Stimulated activated memory B cell treated with anti-CD40 and anti-IgM and Interleukin-4, amounts not matched to agents 10 μg/mL and 1 μg/mL and 100 μg/mL, for 72 hours (primary cell): Measurements from ENCODE around the gene POU2F1.

Source experiments
- ATAC-seq: fragments of 150-1000 bp; cut with Tn5 transposase; 2 replicates; pipeline ENCODE4 v1.10.0; 2021
- H3K27ac Mint-ChIP-seq: one replicate; pipeline ENCODE4 v1.8.0; 2022; ENCODE audit warnings: mild to moderate bottlenecking, mixed read lengths
- H3K27me3 Mint-ChIP-seq: one replicate; pipeline ENCODE4 v1.8.0; 2022; ENCODE audit warnings: mixed read lengths
- H3K36me3 Mint-ChIP-seq: one replicate; pipeline ENCODE4 v1.8.0; 2022; ENCODE audit warnings: mixed read lengths
- H3K4me1 Mint-ChIP-seq: one replicate; pipeline ENCODE4 v1.8.0; 2022; ENCODE audit warnings: mixed read lengths
- H3K4me3 Mint-ChIP-seq: one replicate; pipeline ENCODE4 v1.8.0; 2022; ENCODE audit warnings: mild to moderate bottlenecking, moderate library complexity, mixed read lengths
- H3K9me3 Mint-ChIP-seq: one replicate; pipeline ENCODE4 v1.8.0; 2022; ENCODE audit warnings: mixed read lengths

The POU2F1 gene

DNA sequence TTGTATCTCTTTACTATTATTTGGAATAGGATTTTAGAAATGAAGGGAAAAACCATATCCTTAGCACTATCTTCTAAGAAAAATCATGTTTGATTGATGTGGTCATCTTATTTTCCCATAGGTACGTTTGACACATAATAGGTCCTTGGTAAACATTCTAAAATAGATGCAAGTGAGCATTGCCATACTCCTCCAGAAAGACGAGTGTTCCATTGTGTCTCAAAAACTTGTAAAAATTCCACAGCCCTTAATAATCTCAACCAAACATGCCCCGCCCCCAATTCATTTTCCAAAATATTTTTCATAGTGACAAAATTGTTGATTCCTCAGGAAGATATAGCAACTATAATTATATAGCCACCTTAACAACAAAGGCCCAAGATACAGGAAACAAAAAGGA lies 184.2 kb downstream of the POU2F1 start:
- H3K27me3 Mint-ChIP-seq, result no peaks in the 10 kb centered on the region
- peaks cover 6% of the 10 kb centered on the region for H3K4me1 Mint-ChIP-seq
- peaks cover 43% of the 10 kb centered on the region for H3K36me3 Mint-ChIP-seq
- ATAC-seq, result no peak
- H3K9me3 Mint-ChIP-seq, result no peaks in the 10 kb centered on the region
- no peak overlapping the region for H3K4me3 Mint-ChIP-seq
- H3K27ac Mint-ChIP-seq, result no peak overlapping the region

DNA sequence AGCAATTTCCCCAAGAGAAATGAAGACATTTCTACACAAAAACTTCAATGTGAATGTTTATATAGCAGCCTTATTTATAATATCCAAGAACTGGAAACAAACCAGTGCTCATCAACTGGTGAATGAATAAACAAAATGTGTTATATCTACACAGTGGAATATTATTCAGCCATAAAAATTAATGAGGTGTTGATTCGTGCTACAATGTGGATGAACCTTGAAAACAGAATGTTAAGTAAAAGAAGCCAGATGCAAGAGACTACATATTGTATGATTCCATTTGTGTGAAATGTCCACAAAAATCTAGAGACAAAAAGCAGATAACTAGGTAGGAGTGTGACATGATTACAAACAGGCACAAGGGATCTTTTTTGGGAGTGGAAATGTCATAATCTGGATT lies 187.7 kb downstream of the POU2F1 start:
- no peak overlapping the region for H3K4me3 Mint-ChIP-seq
- H3K36me3 Mint-ChIP-seq, result peaks cover 49% of the 10 kb centered on the region
- peak overlapping the region; percentile 29 for H3K27ac Mint-ChIP-seq
- ATAC-seq, result no peak
- H3K4me1 Mint-ChIP-seq, result peaks cover 18% of the 10 kb centered on the region
- H3K27me3 Mint-ChIP-seq, result no peaks in the 10 kb centered on the region
- no peaks in the 10 kb centered on the region for H3K9me3 Mint-ChIP-seq

DNA sequence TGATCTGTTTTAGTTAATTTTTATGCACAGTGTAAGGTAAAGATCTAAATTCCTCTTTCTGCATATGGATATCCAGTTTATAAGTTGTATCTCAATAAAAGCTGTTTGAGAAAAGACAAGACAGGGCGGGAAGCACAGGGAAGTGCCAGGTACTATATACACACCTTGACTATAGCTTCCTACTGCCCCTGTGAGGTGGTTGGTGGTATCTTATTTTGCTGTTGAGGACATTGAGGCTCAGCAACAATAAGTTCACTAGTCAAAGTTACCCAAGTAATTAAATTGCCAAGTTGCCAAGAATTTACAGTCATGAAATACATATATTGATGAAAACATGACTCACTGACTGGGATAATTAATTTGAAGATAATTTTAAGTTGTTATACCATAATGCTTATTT lies 188.5 kb downstream of the POU2F1 start:
- Mint-ChIP-seq H3K27ac (peak overlapping the region; percentile 29), H3K4me3 (no peak overlapping the region)
- ATAC-seq, result no peak

DNA sequence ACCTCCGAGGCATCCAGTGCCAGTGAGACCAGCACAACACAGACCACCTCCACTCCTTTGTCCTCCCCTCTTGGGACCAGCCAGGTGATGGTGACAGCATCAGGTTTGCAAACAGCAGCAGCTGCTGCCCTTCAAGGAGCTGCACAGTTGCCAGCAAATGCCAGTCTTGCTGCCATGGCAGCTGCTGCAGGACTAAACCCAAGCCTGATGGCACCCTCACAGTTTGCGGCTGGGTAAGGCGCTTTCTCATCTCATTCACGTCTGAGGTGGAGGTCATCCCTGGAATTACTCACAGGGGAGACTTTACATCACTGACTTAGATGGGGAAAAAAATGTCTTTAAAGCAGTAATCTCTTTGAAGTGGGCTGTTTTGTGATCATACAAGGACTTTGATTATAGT lies 191.4 kb downstream of the POU2F1 start:
- Mint-ChIP-seq H3K27ac (peak overlapping the region; percentile 14), H3K4me3 (no peak overlapping the region), H3K36me3 (peaks cover 33% of the 10 kb centered on the region), H3K9me3 (no peaks in the 10 kb centered on the region), H3K27me3 (no peaks in the 10 kb centered on the region), H3K4me1 (peaks cover 27% of the 10 kb centered on the region)
- ATAC-seq, result no peak

More for the DNA sequence above, 188.5 kb downstream of the POU2F1 start:
- Mint-ChIP-seq H3K4me1 (peaks cover 21% of the 10 kb centered on the region), H3K36me3 (peaks cover 41% of the 10 kb centered on the region), H3K9me3 (no peaks in the 10 kb centered on the region), H3K27me3 (no peaks in the 10 kb centered on the region)

DNA sequence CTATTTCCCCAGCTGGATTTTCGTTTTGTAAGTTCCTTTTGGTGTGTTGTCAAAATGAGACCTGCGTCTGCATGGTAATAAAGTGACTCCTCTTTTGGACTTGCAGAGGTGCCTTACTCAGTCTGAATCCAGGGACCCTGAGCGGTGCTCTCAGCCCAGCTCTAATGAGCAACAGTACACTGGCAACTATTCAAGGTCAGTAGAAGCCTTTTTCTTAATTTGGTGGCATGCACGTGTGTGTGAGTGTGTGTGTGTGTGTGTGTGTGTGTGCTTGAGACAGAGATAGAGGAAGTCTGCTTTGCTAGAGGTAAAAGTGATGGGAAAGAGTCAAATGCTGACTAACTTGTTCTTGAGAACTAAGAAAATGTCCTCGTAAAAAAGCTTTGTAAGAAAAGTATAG lies 192.2 kb downstream of the POU2F1 start:
- H3K36me3 Mint-ChIP-seq, result peaks cover 36% of the 10 kb centered on the region
- peaks cover 35% of the 10 kb centered on the region for H3K4me1 Mint-ChIP-seq
- H3K27ac Mint-ChIP-seq, result peak overlapping the region; percentile 14
- no peaks in the 10 kb centered on the region for H3K27me3 Mint-ChIP-seq
- H3K4me3 Mint-ChIP-seq, result no peak overlapping the region
- ATAC-seq, result peak; percentile 41
- no peaks in the 10 kb centered on the region for H3K9me3 Mint-ChIP-seq

DNA sequence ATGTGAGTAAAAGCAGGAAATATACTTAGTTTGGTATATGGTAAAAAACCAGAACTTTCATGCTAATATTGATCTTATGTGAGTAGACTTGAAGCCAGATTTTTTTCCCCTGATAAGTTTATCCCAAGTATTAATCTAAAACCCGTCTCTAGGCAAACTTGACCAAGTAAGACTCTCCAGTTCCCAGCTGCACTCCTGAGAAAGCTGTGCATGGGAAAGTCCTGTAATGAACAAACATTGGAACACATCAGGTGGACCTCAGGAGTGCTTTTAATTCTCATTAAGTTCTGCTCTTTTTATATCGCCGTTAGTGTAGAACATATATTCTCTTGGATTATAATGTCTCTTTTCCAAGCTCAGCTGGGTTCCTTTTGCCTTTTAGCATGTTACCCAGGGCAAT lies 192.6 kb downstream of the POU2F1 start:
- Mint-ChIP-seq H3K36me3 (peaks cover 36% of the 10 kb centered on the region), H3K27ac (peak overlapping the region; percentile 14), H3K27me3 (no peaks in the 10 kb centered on the region), H3K4me3 (no peak overlapping the region), H3K9me3 (no peaks in the 10 kb centered on the region), H3K4me1 (peaks cover 40% of the 10 kb centered on the region)
- no peak for ATAC-seq

DNA sequence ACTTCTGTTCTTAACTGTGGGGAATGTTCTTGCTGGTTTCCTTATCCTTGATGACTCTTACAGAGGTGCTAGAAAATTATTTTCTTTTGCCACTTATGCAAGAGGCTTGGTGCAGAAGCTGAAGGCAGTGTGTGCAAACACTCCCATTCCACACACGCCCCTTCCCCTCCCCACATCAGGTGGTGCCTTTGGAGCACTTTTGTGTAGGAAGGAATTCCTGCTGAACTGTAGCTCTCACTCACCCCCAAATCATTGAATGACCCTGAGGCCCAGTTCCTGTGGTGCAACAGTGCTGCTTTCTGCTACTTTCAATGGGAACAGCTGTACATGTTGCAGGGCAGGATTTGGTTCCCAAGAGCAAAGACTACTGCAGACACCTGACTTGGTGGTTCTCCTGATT lies 195.8 kb downstream of the POU2F1 start:
- Mint-ChIP-seq H3K9me3 (no peaks in the 10 kb centered on the region), H3K27me3 (no peaks in the 10 kb centered on the region), H3K4me3 (no peak overlapping the region), H3K27ac (peak overlapping the region; percentile 54), H3K4me1 (peaks cover 41% of the 10 kb centered on the region), H3K36me3 (peaks cover 25% of the 10 kb centered on the region)
- ATAC-seq, result no peak

DNA sequence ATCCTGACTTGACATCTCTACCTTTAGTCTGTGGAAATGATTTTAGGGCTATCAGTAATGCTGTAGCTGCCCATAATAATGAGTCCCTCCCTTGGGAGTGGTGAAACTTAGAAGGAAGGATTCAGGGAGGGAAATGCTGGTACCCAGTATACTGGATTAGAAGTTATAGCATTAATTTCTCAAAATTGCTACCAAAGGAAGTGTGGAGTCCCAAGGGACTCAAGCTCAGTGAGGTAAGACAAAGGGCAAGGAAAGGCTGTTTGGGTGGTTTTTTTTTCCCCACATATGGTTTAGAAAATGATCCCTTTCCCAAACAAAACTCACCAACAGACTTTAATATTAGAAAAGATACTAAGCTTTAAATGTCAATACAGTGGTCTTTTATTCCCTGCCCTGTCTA lies 197.7 kb downstream of the POU2F1 start:
- H3K4me1 Mint-ChIP-seq, result peaks cover 24% of the 10 kb centered on the region
- H3K27ac Mint-ChIP-seq, result peak overlapping the region; percentile 64
- H3K9me3 Mint-ChIP-seq, result no peaks in the 10 kb centered on the region
- peak overlapping the region; percentile 23 for H3K4me3 Mint-ChIP-seq
- peaks cover 26% of the 10 kb centered on the region for H3K36me3 Mint-ChIP-seq
- H3K27me3 Mint-ChIP-seq, result no peaks in the 10 kb centered on the region
- no peak for ATAC-seq

DNA sequence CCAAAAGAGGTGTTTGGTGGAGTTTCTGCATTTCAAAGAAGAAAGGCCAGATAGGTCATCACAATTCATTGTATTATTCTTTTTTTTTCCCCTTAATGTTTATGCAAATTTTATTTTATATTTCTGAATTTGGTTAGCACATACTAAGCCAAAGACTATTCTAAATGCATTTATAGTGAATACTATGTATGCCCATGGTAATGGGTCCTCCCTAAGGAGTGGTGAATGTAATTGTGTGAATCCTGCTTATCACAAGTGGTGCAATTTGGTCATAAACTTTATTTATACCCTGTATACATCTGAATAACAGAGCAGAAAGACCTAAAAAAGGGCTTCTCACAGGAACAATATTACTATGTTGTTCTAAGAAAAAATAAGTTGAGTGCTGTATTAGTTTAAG lies 198.6 kb downstream of the POU2F1 start:
- Mint-ChIP-seq H3K9me3 (no peaks in the 10 kb centered on the region), H3K4me1 (peaks cover 22% of the 10 kb centered on the region), H3K36me3 (peaks cover 27% of the 10 kb centered on the region), H3K4me3 (no peak overlapping the region), H3K27me3 (no peaks in the 10 kb centered on the region), H3K27ac (no peak overlapping the region)
- ATAC-seq, result no peak

DNA sequence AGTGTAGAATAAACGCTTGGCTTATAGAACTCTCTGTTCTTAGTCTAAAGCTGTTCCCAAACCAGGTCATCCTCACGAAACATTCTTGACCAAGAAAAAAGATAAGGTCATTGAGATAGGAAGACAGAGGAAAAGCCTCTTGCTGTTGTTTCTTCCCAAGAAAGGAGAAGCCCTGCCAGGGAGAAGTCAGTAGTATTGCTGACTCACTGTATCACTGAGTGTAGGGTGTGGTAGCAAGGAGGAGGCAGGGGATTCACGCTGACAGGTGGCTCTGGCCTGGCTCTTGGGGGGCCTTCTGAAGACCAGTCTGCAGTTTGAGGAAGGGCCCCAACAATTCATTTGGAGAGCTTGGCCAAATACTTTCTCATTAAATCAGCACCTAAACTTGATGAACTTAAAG lies 199.8 kb downstream of the POU2F1 start:
- H3K27me3 Mint-ChIP-seq, result no peaks in the 10 kb centered on the region
- peaks cover 22% of the 10 kb centered on the region for H3K4me1 Mint-ChIP-seq
- H3K4me3 Mint-ChIP-seq, result no peak overlapping the region
- peaks cover 25% of the 10 kb centered on the region for H3K36me3 Mint-ChIP-seq
- no peaks in the 10 kb centered on the region for H3K9me3 Mint-ChIP-seq
- no peak overlapping the region for H3K27ac Mint-ChIP-seq
- ATAC-seq, result no peak

DNA sequence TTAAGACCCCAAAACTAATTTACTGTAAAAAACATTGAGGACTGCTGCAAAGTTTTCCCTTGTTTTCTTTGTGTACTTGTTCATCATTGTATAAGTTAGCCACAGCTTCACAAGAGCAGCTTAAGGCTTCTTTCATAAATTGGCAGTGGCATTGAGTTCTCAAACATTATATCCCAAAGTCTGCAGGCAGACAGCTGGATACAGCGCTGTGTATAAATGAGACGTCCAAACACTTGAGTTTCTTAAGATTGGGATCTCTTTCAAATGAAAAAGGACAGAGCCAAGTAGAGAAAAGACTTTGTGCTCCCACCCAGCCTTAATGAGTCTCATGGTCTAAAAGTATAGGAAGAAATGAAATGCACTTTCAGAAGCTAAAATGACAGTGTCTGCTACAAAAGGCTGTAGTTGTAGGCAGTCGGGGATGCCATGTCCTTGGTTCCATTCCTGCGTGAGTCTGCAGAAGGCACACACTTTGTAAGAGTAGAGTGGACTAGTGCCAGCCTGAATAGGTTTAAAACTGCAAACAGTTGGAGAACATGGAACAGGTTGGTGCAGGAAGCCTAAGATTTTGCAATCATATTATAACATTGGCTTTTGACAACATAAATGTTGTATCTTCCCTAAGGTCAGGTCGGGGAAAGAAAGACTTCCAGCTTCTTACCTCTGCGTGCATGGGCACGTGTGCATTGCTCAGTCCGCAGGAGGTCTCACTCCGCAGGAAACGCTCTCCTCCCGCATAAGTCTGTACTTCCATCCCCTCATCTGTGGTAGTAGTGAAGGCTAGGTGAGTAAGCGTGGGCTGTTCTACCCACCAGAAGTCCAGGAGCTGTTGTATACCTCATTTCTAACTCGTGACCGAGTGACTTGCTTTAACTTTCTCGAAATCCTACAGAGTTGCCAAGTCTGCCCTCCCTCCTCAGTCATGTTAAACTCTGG lies 203.3 kb downstream of the POU2F1 start:
- peaks cover 2% of the 10 kb centered on the region for H3K4me1 Mint-ChIP-seq
- no peak overlapping the region for H3K4me3 Mint-ChIP-seq
- no peaks in the 10 kb centered on the region for H3K9me3 Mint-ChIP-seq
- H3K27me3 Mint-ChIP-seq, result no peaks in the 10 kb centered on the region
- peak overlapping the region; percentile 12 for H3K27ac Mint-ChIP-seq
- ATAC-seq, result no peak
- peaks cover 12% of the 10 kb centered on the region for H3K36me3 Mint-ChIP-seq

DNA sequence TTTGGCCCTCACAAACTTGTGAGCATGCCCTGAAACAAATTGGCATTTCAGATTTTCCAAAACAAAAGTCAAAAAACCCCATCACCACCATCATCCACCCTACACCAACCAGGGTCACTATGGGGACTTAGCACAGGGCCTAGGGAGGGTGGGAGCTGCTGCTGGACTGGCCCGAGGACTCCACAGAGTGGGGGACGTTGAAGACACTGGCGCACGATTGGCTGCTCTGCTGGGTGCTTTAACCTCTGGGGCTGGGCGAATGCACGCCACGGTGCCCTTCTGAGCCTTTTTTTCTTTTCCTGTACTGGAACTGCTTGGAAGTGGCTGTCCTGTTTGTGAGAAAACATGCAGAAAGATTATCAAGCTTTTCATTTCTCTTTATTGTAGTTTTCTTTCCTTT lies 204.8 kb downstream of the POU2F1 start:
- Mint-ChIP-seq H3K4me1 (peaks cover 17% of the 10 kb centered on the region), H3K36me3 (peaks cover 12% of the 10 kb centered on the region), H3K4me3 (no peak overlapping the region), H3K27ac (no peak overlapping the region), H3K9me3 (no peaks in the 10 kb centered on the region), H3K27me3 (no peaks in the 10 kb centered on the region)
- ATAC-seq, result no peak

DNA sequence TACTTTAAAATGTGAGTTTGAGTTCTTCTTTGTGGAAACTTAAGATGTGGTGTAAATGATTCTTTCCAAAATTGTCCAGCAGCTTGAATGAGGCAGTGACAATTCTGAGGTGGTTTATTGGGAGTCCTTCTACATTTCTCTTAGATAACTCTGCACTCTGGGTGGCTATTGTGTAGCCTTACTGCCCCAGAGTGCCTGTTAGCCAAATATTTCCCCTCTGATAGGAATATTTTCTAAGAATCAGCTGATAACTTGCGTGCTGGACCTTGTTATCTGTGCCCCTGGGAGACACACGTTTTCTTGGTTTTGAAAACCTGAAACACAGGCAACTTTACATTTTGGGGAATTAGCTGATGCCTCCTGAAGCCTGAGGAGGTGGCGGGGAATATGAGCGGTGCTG lies 206.0 kb downstream of the POU2F1 start:
- Mint-ChIP-seq H3K27me3 (no peaks in the 10 kb centered on the region), H3K27ac (no peak overlapping the region)

DNA sequence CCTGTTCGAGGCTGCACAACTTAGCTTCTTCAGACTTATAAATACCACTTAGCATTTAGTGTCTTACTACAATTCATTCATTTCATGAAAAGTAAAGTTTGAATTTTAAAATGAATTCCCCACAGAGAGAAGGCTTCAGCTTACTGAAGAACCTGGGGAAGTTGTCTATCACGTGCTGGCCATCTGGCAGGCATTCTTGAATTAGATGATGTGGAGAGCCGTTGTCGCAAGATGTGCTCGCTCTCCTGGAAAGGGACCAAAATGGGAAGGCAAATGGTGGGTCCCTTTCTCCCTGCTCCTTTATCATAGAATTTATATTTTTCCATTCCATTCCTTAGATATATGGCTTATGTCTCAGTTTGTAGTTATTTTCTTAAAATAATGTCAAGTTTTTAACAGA lies 207.2 kb downstream of the POU2F1 start:
- Mint-ChIP-seq H3K4me1 (peaks cover 41% of the 10 kb centered on the region), H3K36me3 (peaks cover 5% of the 10 kb centered on the region), H3K27me3 (no peaks in the 10 kb centered on the region), H3K9me3 (no peaks in the 10 kb centered on the region), H3K4me3 (no peak overlapping the region), H3K27ac (peak overlapping the region; percentile 87)
- no peak for ATAC-seq

More for the DNA sequence above, 206.0 kb downstream of the POU2F1 start:
- H3K36me3 Mint-ChIP-seq, result peaks cover 12% of the 10 kb centered on the region
- peaks cover 30% of the 10 kb centered on the region for H3K4me1 Mint-ChIP-seq
- no peak for ATAC-seq
- H3K4me3 Mint-ChIP-seq, result no peak overlapping the region
- H3K9me3 Mint-ChIP-seq, result no peaks in the 10 kb centered on the region

DNA sequence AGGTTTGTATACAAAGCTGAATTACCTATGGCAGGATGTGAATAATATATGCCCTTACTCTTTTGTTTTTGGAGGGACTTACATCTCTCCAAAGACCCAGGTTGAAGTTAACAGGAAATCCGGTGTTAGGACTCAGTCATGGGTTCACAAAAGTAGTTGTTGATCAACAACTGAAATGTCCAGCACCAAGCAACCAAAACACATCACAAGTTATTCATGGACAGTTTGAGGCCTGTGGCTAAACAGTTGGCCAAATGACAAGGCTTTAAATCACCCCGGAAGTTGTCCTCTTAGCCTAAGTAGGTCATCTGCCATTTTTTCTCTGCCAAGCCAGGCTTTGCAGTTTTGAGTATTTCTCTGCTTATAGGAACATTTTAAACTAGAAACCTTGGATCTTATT lies 207.7 kb downstream of the POU2F1 start:
- H3K27me3 Mint-ChIP-seq, result no peaks in the 10 kb centered on the region
- peaks cover 2% of the 10 kb centered on the region for H3K36me3 Mint-ChIP-seq
- H3K4me3 Mint-ChIP-seq, result no peak overlapping the region
- H3K4me1 Mint-ChIP-seq, result peaks cover 45% of the 10 kb centered on the region
- ATAC-seq, result no peak
- H3K9me3 Mint-ChIP-seq, result no peaks in the 10 kb centered on the region
- peak overlapping the region; percentile 87 for H3K27ac Mint-ChIP-seq

DNA sequence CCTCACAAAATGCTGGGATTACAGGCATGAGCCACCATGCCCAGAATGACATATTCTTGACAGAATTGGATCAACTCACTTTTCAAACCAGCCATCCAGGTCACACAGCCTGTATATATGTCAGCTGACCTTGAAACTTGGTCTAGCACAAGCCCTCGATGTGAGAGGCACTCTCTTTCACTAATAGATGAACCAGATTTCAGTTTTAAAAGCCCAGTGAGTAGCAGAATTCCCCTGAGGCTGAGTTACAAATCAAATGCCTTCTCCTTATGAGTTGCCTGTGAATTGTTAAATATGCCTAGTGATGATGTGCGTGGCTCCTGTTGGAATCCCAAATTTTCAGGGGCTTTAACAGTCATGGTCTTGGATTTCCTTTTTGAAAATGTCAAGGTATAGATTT lies 208.9 kb downstream of the POU2F1 start:
- no peak for ATAC-seq
- Mint-ChIP-seq H3K36me3 (no peaks in the 10 kb centered on the region), H3K9me3 (no peaks in the 10 kb centered on the region), H3K27me3 (no peaks in the 10 kb centered on the region), H3K27ac (peak overlapping the region; percentile 87), H3K4me3 (no peak overlapping the region), H3K4me1 (peaks cover 56% of the 10 kb centered on the region)
